Kasumi-1 (cell line): ENCODE measurements around the gene PDE6H.

ENCODE experiments used
- DNase-seq, 2 experiments: peaks; one replicate each; lab custom pipeline; 2025; lab: John Stamatoyannopoulos, UW

The PDE6H gene

GRCh38 chr12:14974633-14975032, 1.8 kb downstream of the PDE6H start:
- no peak for DNase-seq

- no peak for DNase-seq
These were observed 2.6 kb downstream of the PDE6H start for GRCh38 chr12:14975457-14975856.

DNA sequence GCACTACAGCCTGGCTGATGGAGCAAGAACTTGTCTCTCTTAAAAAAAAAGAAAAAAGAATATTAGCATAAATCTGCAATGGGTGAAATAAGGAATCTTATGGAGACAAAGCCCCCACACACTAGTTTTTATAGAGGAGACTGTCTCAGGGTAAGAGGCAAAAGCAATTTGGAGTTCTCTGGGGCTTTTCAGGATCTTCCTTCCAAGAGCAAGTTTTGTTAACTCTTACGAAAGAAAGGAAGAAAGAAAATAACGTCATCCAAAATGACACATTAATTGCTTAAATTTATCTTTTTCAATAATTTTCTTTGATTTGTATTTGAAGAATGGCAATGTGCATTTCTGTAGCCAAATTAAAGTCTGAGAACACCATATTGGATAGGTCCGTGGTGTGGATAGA, 3.8 kb downstream of the PDE6H start:
- no peak for DNase-seq

DNA sequence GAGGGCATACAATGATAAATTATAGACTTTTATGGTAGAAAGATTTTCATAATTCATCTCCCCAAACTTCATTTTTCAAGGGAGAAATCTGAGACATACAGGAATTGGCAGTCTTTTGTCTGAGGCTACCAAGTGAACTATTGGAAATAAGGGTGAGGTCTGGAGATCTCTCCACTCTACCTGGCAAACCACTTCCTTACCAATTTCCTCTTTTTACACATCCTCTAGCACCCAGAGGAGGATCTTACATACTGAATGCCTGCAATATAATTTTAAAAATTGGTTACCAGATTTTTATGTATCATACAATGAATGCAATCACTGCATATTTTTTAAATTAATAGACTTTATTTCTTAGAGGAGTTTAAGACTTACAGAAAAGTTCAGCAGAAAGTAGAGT, 6.6 kb downstream of the PDE6H start:
- no peak for DNase-seq

DNA sequence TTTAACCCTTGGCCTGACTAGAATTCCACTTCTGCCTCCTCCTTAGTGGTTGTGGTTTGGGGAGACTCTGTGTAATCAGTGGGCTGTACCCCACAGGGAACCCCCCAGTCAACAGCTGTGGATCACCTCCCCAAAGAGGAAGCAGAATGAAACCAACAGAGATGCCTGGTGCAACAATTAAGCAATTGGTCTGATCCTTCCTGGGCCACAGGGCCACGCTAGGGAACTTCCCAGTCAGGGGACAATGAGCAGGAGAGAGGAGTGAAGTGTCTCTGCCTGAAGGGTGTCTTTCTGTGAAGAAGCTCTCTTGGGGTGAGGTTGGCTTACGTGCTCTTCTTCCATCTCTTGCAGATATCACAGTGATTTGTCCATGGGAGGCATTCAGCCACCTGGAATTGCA, 8.2 kb downstream of the PDE6H start:
- DNase-seq, result peak; percentile 43 to 55

GRCh38 chr12:14982562-14982961, 9.7 kb downstream of the PDE6H start:
- DNase-seq, result peak in 1 of 2 experiments; percentile 2

DNA sequence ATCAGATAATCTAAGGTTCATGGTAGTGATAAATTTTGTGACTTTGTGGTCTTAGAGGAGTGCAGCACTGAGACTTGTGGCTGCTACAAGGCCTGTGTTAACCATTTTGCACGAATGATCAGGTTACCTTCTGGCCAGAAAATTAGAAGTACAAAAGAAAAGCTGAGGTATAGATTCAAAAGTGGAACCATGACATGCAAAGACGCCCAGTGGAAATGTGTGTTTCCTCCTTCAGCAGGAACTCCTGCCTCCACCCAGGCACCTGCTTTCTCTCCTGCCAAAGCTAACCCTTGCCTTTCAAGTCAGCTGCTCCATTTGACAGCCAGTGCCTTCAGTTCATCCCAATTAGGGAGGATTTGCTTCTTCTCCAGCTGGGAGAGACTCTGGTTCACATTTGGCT, 10.1 kb downstream of the PDE6H start:
- DNase-seq, result no peak

DNA sequence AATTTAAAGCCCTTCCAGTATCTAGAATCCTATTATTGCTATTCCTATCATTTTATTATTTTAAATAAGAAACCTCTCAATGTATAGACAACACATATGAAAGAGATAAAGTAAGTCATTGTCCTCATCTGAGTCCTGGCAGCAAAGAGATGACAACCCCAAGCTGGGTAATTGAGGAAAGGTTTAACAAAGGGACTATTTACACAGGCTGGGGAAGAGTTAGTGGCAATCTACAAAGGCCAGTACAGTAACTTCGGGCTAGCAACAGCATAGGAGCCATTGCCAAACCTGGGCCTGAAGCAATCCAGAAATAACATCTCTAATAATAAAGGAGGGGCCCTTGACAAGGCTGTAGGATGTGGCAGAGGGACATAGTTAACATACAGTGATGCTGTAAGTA, 11.2 kb downstream of the PDE6H start:
- DNase-seq, result no peak

DNA sequence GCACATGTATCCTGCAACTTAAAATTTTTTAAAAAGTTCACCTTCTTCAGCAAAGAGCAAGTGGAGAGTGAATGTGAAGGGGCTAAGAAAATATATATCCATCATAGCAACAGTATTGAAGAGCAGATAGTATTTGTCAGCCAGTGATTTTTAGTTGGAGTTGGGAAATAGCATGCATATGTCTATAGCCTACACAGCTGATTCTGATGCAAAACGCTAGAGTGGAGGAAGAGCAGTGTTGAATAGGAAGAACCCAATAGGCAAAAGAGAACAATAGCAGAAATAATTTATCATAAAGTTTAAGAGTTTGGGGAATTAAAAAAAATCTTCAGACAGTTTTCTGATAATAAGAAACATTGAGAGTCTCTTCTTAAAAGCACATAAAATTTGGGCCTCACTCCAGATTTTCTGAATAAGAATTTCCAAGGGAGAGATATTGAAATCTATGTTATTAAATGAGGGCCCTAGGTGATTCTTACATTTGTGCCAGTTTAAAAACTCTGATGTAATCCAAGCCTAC, 12.0 kb downstream of the PDE6H start:
- DNase-seq, result no peak

DNA sequence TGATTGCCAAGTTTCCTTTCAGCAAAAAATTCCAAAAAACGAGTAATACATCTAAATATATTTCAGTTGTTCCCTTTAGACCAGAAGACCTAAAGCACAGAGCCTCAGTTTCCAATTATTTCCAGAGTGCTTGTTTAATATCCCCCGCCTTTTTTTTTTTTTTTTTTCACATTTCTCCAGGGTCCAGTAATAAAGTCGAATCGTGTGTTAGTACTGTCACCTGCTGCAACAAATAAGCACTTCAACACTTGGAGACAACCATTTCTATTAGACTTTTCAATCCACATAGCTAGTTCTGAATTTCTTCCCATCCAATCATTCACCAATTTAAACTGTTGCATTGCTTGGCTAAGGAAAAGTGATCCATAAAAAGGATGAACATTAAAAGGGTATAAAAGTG, 13.6 kb downstream of the PDE6H start:
- DNase-seq, result no peak

- no peak for DNase-seq
These were observed 15.2 kb downstream of the PDE6H start for GRCh38 chr12:14988035-14988434.

- no peak for DNase-seq
These were observed 16.9 kb downstream of the PDE6H start for GRCh38 chr12:14989790-14990189.

GRCh38 chr12:14991069-14991468, 18.2 kb downstream of the PDE6H start:
- no peak for DNase-seq

- no peak for DNase-seq
These were observed 19.8 kb downstream of the PDE6H start for GRCh38 chr12:14992673-14993072.

GRCh38 chr12:14993117-14993516, 20.3 kb downstream of the PDE6H start:
- DNase-seq, result no peak

DNA sequence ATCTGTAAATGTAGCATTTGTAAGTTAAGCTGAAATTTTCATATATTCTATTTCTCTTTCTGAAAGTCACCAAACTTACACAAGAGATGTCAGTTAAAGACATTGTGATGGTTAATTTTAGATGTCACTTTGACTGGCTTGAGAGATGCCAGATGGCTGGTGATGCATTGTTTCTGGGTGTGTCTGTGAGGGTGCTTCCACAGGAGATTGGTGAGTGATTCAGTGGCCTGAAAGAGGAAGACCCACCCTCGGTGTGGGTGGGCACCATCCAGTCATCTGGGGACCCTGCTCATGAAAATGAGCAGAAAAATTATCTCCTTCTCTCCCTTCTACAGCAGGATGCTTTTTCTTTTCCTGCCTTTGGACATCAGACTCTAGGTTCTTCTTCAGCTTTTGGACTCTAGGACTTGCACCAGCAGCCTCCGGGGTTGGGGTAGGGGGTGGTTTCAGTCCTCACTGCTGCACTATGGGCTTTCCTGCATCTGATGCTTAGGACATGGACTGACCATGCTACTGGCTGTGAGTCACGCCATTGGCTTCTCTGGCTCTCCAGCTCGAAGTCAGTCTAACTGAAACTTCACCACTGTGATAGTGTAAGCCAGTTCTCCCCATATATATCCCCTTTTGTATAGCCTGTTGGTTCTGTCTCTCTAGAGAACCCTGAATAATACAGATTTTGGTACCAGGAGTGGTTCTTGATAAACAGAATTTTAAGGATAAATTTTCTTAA, 20.9 kb downstream of the PDE6H start:
- no peak for DNase-seq

DNA sequence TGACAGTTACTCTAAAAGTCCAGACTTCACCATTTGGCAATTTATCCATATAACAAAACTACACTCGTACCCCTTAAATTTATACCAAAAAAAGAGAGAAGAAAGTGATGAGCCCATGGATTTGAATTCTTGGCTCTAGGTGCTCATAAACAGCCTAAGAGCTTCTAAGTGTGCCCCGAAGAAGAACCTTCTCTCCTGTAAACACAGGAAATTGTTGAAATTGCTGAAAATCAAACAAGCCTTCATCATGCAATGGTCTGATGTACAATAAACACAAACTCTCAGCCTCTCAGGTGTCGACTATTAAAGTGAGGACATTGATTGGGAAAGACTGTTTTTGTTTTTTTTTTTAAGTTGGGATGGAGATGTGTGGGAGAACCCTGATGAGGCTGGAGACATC, 21.8 kb downstream of the PDE6H start:
- no peak for DNase-seq

DNA sequence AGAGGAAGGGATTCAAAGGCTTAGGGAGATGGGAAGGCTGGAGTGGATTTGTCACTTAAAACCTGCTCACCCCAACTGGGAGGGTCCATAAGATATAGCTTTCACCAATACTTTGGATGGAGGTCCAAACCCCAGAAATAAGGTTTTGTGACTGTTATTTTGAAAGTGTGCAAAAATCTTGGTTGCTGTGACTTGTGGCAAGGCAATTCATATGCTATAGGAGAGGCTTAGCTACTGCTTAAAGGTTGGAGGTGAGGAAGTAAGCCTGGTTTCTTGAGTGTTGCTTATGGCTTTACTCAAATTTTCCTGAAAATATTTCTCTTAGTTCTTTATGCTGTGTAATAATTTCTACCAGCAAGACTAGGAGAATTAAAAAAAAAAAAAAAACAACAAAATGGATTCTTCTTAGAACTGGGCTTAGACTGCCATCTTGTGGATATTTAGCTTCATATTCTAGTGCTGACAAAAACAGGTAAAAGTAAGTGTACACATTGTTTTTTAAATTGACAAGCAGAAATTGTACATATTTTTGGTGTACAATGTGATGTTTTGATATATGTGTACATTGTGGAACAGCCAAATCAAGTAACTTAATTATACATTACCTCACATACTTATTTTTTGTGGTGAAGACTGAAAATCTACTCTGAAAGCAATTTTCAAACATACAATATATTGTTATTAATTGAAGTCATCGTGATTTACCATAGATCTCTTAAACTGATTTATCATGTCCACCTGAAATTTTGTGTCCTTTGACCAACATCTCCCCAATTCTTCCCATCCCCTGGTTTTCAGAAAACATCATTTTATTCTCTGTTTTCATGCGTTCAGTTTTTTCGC, 23.0 kb downstream of the PDE6H start:
- peak; percentile 39 to 52 for DNase-seq

DNA sequence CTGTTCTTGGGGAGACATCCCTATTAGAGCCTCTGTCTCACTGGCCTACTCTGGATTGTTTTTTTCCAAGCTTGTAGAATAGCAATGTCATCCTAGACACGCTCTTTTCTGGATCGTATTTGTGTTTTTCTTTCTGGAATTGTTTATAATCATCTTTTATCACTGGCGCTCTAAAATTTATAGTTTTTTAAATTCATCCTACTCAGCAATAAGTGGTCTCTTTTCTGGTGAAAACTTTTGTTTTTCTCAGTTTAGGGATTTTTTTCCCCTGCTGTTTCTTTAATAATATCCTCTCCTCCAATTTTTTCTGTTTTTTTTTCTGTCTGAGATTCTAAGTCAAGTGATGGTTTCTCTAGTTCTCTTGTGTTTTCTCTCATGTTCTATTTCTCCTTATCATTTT, 25.2 kb downstream of the PDE6H start:
- DNase-seq, result no peak

- no peak for DNase-seq
These were observed 26.3 kb downstream of the PDE6H start for GRCh38 chr12:14999021-14999694.

GRCh38 chr12:14999695-15000365, 27.0 kb downstream of the PDE6H start:
- no peak for DNase-seq

DNA sequence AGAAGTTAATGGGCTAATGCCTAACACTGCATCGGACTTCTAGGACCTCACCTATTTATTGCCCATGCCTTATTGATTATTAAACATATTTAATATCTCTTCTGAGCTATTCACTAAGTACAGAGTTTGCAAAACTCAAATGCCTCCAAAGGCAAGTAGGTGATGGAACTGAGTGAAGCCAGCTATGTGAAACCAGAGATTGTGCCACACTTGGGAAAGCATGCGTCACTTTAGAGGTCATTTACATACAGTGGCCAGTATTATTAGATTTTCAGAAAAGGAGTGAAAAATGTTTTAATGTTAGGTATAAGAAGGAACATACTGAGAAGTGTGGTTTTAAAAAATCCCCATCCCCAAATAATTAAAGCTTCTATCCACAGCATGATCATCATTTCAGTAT, 27.7 kb downstream of the PDE6H start:
- no peak for DNase-seq
